T-helper 22 cell (primary cell): Measurements from ENCODE around the gene SPEM1.

Experiments
- DNase-seq: peaks from one replicate; pipeline ENCODE4 v3.0.0-alpha.2; 2020; ENCODE audit warnings: low read depth

Gene SPEM1

GRCh38 chr17:7419819-7420610 lies at the start of gene SPEM1:
Gene SPEM1 (plus strand): TSS chr17:7420324. CDS start chr17:7420385, 61 bp downstream.
- DNase-seq, result no peak

- no peak for DNase-seq
Measured at GRCh38 chr17:7370853-7371252, 49.3 kb upstream of the SPEM1 start.

GRCh38 chr17:7374353-7374752 lies 45.8 kb upstream of the SPEM1 start:
- DNase-seq, result no peak

GRCh38 chr17:7379134-7379533 lies 41.0 kb upstream of the SPEM1 start:
- no peak for DNase-seq

- DNase-seq, result no peak
Measured at GRCh38 chr17:7380321-7380720, 39.8 kb upstream of the SPEM1 start.

GRCh38 chr17:7380855-7381683 lies 39.1 kb upstream of the SPEM1 start, which contains the start of gene TNK1:
Gene TNK1 (plus strand): TSS chr17:7381089. CDS start chr17:7382927, 1,838 bp downstream.
- DNase-seq, result no peak

GRCh38 chr17:7382901-7383300 lies 37.2 kb upstream of the SPEM1 start:
- no peak for DNase-seq

- no peak for DNase-seq
Measured at GRCh38 chr17:7383371-7383741, 36.8 kb upstream of the SPEM1 start.

GRCh38 chr17:7383742-7384488 lies 36.2 kb upstream of the SPEM1 start:
- peak; percentile 70 for DNase-seq

GRCh38 chr17:7384489-7385081 lies 35.5 kb upstream of the SPEM1 start:
- no peak for DNase-seq

- DNase-seq, result no peak
Measured at GRCh38 chr17:7388856-7389255, 31.3 kb upstream of the SPEM1 start.

GRCh38 chr17:7389924-7390910 lies 29.9 kb upstream of the SPEM1 start:
- no peak for DNase-seq

GRCh38 chr17:7391307-7391706 lies 28.8 kb upstream of the SPEM1 start:
- no peak for DNase-seq

- no peak for DNase-seq
Measured at GRCh38 chr17:7392696-7393612, 27.2 kb upstream of the SPEM1 start.

GRCh38 chr17:7393613-7394451 lies 26.3 kb upstream of the SPEM1 start:
- peak; percentile 68 for DNase-seq

GRCh38 chr17:7394452-7395191 lies 25.5 kb upstream of the SPEM1 start, which contains the start of gene PLSCR3:
Gene PLSCR3 (minus strand): TSS chr17:7394525. CDS start chr17:7394110, 415 bp downstream.
- peak; percentile 70 for DNase-seq

GRCh38 chr17:7396147-7396546 lies 24.0 kb upstream of the SPEM1 start:
- DNase-seq, result no peak

- no peak for DNase-seq
Measured at GRCh38 chr17:7398612-7399011, 21.5 kb upstream of the SPEM1 start.
